ENCODE data around the gene SCML2. TPM values are rescaled to one million over a fixed set of nuclear protein-coding genes. Genes with fewer than 3 reads are reported as not detected.

The SCML2 gene
- total and polyA plus RNA-seq, 5 donors = 1.2 to 1.7 (median 1.2) TPM

DNA sequence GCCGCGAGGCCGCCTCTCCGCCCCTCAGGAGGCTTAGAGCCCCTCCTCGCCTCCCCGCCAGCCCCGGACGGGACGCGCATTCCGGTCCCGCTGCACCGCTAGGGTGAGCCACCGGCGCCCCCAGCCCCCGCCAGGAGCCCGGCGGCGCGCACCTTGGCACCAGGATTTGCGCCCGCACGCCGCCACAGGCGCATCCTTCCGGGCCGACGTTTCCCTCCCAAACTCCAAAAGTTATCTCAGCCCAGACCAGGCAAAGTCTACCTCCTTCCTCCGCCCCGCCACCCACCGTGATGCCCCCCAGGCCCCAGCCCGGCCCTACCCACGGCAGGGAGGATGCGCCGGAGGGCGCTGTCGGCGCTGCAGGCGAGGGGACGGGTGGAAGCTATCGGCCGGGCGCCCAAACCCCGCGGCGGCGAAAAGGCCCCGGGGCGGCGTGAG, 538 bp downstream of the SCML2 start:
- DNase-seq (peak in 1 of 3 donors; percentile 56), ATAC-seq (peak; percentile 50 to 55)
- Histone ChIP-seq H3K9me3 (ENCODE audit: control insufficient read depth, low read length) (no peaks in the 10 kb centered on the region), H3K27ac (ENCODE audit: low read length) (no peak overlapping the region), H3K27me3 (ENCODE audit: control insufficient read depth, insufficient read depth) (no peaks in the 10 kb centered on the region), H3K4me3 (ENCODE audit: low read length) (peak overlapping the region; percentile 66), H3K4me1 (ENCODE audit: control insufficient read depth, insufficient read depth, low read length) (no peaks in the 10 kb centered on the region)
- intact Hi-C loops (cut with DNase I) = no loop called here
- WGBS = under 1% methylated on average over 46 of the region's 50 CpGs

DNA sequence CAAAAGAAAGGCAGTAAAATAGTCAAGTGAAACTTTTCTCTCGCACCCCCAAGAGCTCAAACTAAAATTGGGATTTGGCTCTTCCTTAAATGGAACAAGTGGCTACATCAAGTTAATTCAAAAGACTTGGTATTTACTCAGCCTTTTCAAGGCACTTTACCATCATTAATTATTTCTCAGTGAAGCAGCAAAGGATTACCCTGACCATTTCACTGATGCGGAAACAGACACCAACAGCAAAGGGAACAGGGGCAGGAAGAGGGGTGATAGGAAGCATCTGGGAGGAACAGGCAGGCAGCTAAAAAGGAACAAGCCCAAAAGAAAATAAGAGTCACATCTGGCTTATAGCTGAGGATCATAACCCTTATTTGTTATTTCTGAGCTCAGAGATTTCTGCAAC, 2.7 kb downstream of the SCML2 start:
- no peak overlapping the region for H3K4me3 ChIP-seq (ENCODE audit: low read length)
- ATAC-seq (no peak), DNase-seq (no peak)
- intact Hi-C loops (cut with DNase I) = no loop called here
- no peaks in the 10 kb centered on the region for H3K4me1 ChIP-seq (ENCODE audit: control insufficient read depth, insufficient read depth, low read length)
- 72% methylated on average over 2 of the region's 2 CpGs for WGBS
- H3K9me3 ChIP-seq (ENCODE audit: control insufficient read depth, low read length) = no peaks in the 10 kb centered on the region
- no peaks in the 10 kb centered on the region for H3K27me3 ChIP-seq (ENCODE audit: control insufficient read depth, insufficient read depth)
- H3K27ac ChIP-seq (ENCODE audit: low read length) = no peak overlapping the region

- intact Hi-C loops (cut with DNase I) = no loop called here
Measured at GRCh38 chrX:18348047-18348446, 6.4 kb downstream of the SCML2 start.

GRCh38 chrX:18309401-18309800, 45.1 kb downstream of the SCML2 start:
- no peak overlapping the region for H3K27ac ChIP-seq (ENCODE audit: low read length)
- no peaks in the 10 kb centered on the region for H3K9me3 ChIP-seq (ENCODE audit: control insufficient read depth, low read length)
- ATAC-seq (no peak), DNase-seq (no peak)
- WGBS = 96% methylated on average over 4 of the region's 4 CpGs
- no peak overlapping the region for H3K4me3 ChIP-seq (ENCODE audit: low read length)
- no peaks in the 10 kb centered on the region for H3K27me3 ChIP-seq (ENCODE audit: control insufficient read depth, insufficient read depth)
- no peaks in the 10 kb centered on the region for H3K4me1 ChIP-seq (ENCODE audit: control insufficient read depth, insufficient read depth, low read length)
- intact Hi-C loops (cut with DNase I) = no loop called here

More at GRCh38 chrX:18348047-18348446, 6.4 kb downstream of the SCML2 start:
- H3K4me1 ChIP-seq (ENCODE audit: control insufficient read depth, insufficient read depth, low read length) = no peaks in the 10 kb centered on the region
- whole genome bisulfite sequencing = 67% methylated on average over 2 of the region's 2 CpGs
- no peaks in the 10 kb centered on the region for H3K9me3 ChIP-seq (ENCODE audit: control insufficient read depth, low read length)
- DNase-seq (no peak), ATAC-seq (no peak)
- H3K27me3 ChIP-seq (ENCODE audit: control insufficient read depth, insufficient read depth) = no peaks in the 10 kb centered on the region
- H3K27ac ChIP-seq (ENCODE audit: low read length) = no peak overlapping the region
- no peak overlapping the region for H3K4me3 ChIP-seq (ENCODE audit: low read length)

- intact Hi-C loops (cut with DNase I) = no loop called here
- H3K27me3 ChIP-seq (ENCODE audit: control insufficient read depth, insufficient read depth) = no peaks in the 10 kb centered on the region
- H3K4me3 ChIP-seq (ENCODE audit: low read length) = no peak overlapping the region
- H3K9me3 ChIP-seq (ENCODE audit: control insufficient read depth, low read length) = no peaks in the 10 kb centered on the region
- WGBS = 79% methylated on average over 2 of the region's 2 CpGs
- DNase-seq = no peak
- no peak for ATAC-seq
- H3K4me1 ChIP-seq (ENCODE audit: control insufficient read depth, insufficient read depth, low read length) = no peaks in the 10 kb centered on the region
- H3K27ac ChIP-seq (ENCODE audit: low read length) = no peak overlapping the region
Measured at GRCh38 chrX:18297251-18297650, 57.2 kb downstream of the SCML2 start.

DNA sequence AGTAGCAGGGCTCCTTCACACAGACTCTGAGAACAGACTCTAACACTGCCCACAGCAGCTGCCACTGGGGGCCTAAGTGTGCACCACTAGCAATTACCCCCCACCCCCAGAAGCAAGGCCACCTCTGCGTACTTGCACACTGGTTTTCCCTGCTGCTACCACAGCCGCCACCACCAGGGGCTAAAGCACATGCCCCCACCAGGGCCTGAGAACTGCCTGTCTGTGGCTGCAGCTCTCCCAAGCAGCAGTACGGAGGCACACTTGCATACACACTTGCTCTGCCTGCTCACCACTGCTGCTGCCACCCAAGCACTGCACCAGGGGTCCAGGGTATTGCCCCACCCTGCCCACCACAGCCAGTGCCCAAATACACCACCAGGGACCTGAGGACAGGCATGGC, 59.6 kb downstream of the SCML2 start:
- ATAC-seq = no peak
- 96% methylated on average over 3 of the region's 3 CpGs for WGBS

DNA sequence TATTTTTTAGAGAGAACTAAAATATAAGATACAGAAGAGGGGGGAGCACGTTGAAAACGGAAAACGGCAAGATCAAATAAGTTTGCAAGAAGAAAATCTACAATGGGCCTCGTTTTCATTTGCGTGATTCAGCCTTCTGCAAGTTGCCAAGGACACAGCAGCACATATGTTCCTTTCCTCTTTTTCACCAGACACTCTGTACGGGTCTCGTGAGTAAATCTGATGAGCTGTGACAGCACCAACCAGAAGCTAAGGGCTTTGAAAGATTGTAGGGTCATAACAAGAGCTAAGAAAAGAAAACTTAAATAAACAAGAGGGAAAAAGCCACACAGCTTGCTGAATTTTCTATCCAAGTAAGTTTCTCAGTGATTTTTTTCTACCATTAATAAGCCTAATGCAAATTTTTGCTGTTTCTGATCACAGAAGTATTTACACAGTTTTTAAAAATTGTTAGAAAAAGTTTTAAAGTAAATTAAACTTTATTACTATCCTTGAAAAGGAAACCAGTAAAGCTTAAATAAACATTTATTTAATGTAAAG, 63.4 kb downstream of the SCML2 start:
- H3K4me3 ChIP-seq (ENCODE audit: low read length) = no peak overlapping the region
- no peak overlapping the region for H3K27ac ChIP-seq (ENCODE audit: low read length)
- no peaks in the 10 kb centered on the region for H3K9me3 ChIP-seq (ENCODE audit: control insufficient read depth, low read length)
- no peak for DNase-seq
- intact Hi-C loops (cut with DNase I) = no loop called here
- no peak for ATAC-seq
- H3K27me3 ChIP-seq (ENCODE audit: control insufficient read depth, insufficient read depth) = no peaks in the 10 kb centered on the region
- no peaks in the 10 kb centered on the region for H3K4me1 ChIP-seq (ENCODE audit: control insufficient read depth, insufficient read depth, low read length)
- 59% methylated on average over 7 of the region's 7 CpGs for WGBS

More for the DNA sequence above, 59.6 kb downstream of the SCML2 start:
- intact Hi-C loops (cut with DNase I) = no loop called here
- H3K27me3 ChIP-seq (ENCODE audit: control insufficient read depth, insufficient read depth) = no peaks in the 10 kb centered on the region
- no peak overlapping the region for H3K27ac ChIP-seq (ENCODE audit: low read length)
- no peak overlapping the region for H3K4me3 ChIP-seq (ENCODE audit: low read length)
- DNase-seq = no peak
- no peaks in the 10 kb centered on the region for H3K4me1 ChIP-seq (ENCODE audit: control insufficient read depth, insufficient read depth, low read length)
- H3K9me3 ChIP-seq (ENCODE audit: control insufficient read depth, low read length) = no peaks in the 10 kb centered on the region

- H3K9me3 ChIP-seq (ENCODE audit: control insufficient read depth, low read length) = no peaks in the 10 kb centered on the region
- no peaks in the 10 kb centered on the region for H3K4me1 ChIP-seq (ENCODE audit: control insufficient read depth, insufficient read depth, low read length)
- 39% methylated on average over 4 of the region's 4 CpGs for WGBS
- DNase-seq (no peak), ATAC-seq (no peak)
- no peaks in the 10 kb centered on the region for H3K27me3 ChIP-seq (ENCODE audit: control insufficient read depth, insufficient read depth)
- H3K4me3 ChIP-seq (ENCODE audit: low read length) = no peak overlapping the region
- intact Hi-C loops (cut with DNase I) = no loop called here
- no peak overlapping the region for H3K27ac ChIP-seq (ENCODE audit: low read length)
Measured at GRCh38 chrX:18290200-18290599, 64.3 kb downstream of the SCML2 start.

- Histone ChIP-seq H3K4me1 (ENCODE audit: control insufficient read depth, insufficient read depth, low read length) (no peaks in the 10 kb centered on the region), H3K9me3 (ENCODE audit: control insufficient read depth, low read length) (no peaks in the 10 kb centered on the region), H3K4me3 (ENCODE audit: low read length) (no peak overlapping the region), H3K27ac (ENCODE audit: low read length) (no peak overlapping the region), H3K27me3 (ENCODE audit: control insufficient read depth, insufficient read depth) (no peaks in the 10 kb centered on the region)
- DNase-seq (no peak), ATAC-seq (no peak)
- 70% methylated on average over 3 of the region's 3 CpGs for WGBS
- intact Hi-C loops (cut with DNase I) = no loop called here
Measured at GRCh38 chrX:18288716-18289115, 65.8 kb downstream of the SCML2 start.

- WGBS = 68% methylated on average over 3 of the region's 3 CpGs
- intact Hi-C loops (cut with DNase I) = no loop called here
- no peaks in the 10 kb centered on the region for H3K9me3 ChIP-seq (ENCODE audit: control insufficient read depth, low read length)
Measured at GRCh38 chrX:18286322-18286831, 68.1 kb downstream of the SCML2 start.

GRCh38 chrX:18278449-18278848, 76.0 kb downstream of the SCML2 start:
- DNase-seq (no peak), ATAC-seq (no peak)
- Histone ChIP-seq H3K4me3 (ENCODE audit: low read length) (no peak overlapping the region), H3K27me3 (ENCODE audit: control insufficient read depth, insufficient read depth) (no peaks in the 10 kb centered on the region), H3K27ac (ENCODE audit: low read length) (no peak overlapping the region), H3K4me1 (ENCODE audit: control insufficient read depth, insufficient read depth, low read length) (no peaks in the 10 kb centered on the region), H3K9me3 (ENCODE audit: control insufficient read depth, low read length) (no peaks in the 10 kb centered on the region)
- WGBS = 86% methylated on average over 4 of the region's 4 CpGs
- intact Hi-C loops (cut with DNase I) = no loop called here

More at GRCh38 chrX:18286322-18286831, 68.1 kb downstream of the SCML2 start:
- Histone ChIP-seq H3K4me1 (ENCODE audit: control insufficient read depth, insufficient read depth, low read length) (no peaks in the 10 kb centered on the region), H3K27ac (ENCODE audit: low read length) (no peak overlapping the region), H3K4me3 (ENCODE audit: low read length) (no peak overlapping the region), H3K27me3 (ENCODE audit: control insufficient read depth, insufficient read depth) (no peaks in the 10 kb centered on the region)
- DNase-seq = no peak
- no peak for ATAC-seq

DNA sequence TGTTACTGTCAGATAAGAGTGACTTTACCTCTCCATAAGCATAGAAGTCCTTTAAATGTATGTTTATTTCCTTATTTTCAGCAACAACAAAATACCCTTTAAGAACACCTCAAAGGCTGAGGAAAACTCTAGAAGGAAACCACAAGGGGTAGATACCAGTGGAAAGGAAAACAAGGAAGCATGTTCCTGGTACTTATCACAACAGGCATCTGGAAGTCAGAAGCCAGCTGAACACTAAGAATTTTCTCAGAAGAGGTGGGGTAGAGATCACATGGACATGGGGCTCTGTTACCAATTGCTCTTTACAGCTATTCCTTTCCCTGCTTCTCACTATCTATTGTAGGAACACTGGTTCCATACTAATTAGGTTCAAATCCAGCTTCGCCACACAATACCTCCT, 82.3 kb downstream of the SCML2 start:
- intact Hi-C loops (cut with DNase I) = no loop called here

More for the DNA sequence above, 82.3 kb downstream of the SCML2 start:
- ATAC-seq (no peak), DNase-seq (no peak)
- 100% methylated on average over 1 of the region's 1 CpG for WGBS
- Histone ChIP-seq H3K4me1 (ENCODE audit: control insufficient read depth, insufficient read depth, low read length) (no peaks in the 10 kb centered on the region), H3K4me3 (ENCODE audit: low read length) (no peak overlapping the region), H3K27me3 (ENCODE audit: control insufficient read depth, insufficient read depth) (no peaks in the 10 kb centered on the region), H3K27ac (ENCODE audit: low read length) (no peak overlapping the region), H3K9me3 (ENCODE audit: control insufficient read depth, low read length) (no peaks in the 10 kb centered on the region)
